RPMI7951 (cell line): ENCODE measurements around the gene SYK. TPM values are rescaled to one million over a fixed set of nuclear protein-coding genes. Genes with fewer than 3 reads are reported as not detected.

Experiments
- DNase-seq: peaks from one replicate; pipeline ENCODE4 v3.0.0-alpha.2; 2012; ENCODE audit warnings: low read depth
- total RNA-seq: library from RNA; depleted of rRNA; stranded (reverse); fragments of >200 nt; shearing (Covaris generic); gene quantifications from 2 replicates; pipeline ENCODE4 v1.2.3, GENCODE V29; 2014; rRNA removed

Gene SYK
- total RNA-seq, 1 experiment from 2014 or later = not detected

DNA sequence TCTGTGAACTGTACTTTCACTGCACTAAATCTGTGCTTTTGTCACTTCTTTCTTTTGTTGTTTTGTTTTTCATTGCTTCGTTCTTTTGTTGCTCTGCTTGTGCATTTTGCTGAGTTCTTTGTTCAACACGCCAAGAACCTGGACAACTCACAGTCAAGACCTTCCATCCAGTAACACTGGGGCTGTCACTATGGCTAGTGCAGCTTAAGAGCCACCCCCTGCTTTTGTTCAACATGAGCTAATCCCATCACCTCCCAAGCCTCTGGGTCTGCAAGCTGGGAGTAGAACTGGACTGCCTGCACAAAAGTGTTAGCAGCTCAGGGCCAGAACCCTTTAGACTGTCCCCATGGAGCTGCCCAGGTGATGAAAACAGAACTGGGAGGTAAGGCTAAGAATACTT lies 143.7 kb downstream of the SYK start:
- DNase-seq = no peak

DNA sequence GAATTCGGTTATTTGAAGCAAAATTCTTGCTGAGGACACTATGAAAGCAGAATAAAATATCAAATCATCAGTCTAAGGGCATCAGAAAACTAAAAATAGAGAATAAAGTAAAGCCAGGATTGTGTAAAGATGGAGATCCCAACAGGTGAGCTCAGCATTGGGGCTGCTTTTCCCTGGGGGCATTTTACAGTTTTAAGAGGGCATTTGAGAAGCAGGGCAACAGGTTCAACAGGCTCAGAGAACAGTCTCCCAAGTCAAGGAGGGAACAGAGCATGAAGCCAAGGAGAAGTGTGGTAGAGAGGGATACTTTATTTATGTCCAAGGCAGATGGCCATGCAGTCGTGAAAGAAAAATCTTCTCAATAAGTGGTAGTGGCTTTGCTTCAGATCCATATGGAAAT lies 145.4 kb downstream of the SYK start:
- DNase-seq = no peak

Other genes with a start within 250 kb of the SYK start
- gene DIRAS2, start 159.0 kb upstream of the SYK start, total RNA-seq = not detected in 2 replicates